HG03196 (cell line): ENCODE measurements around the gene GPR34.

ENCODE experiments used
- ATAC-seq: cut with Tn5 transposase; IDR thresholded peaks from one replicate; pipeline ENCODE4 v1.9.1; 2021; ENCODE audit not compliant: unreplicated experiment

Gene GPR34

GRCh38 chrX:41732260-41732659 lies 43.5 kb downstream of the GPR34 start:
- ATAC-seq, result no peak

- ATAC-seq, result peak; percentile 98
Measured at GRCh38 chrX:41733939-41734338, 45.2 kb downstream of the GPR34 start.

GRCh38 chrX:41734530-41734929 lies 45.8 kb downstream of the GPR34 start:
- no peak for ATAC-seq

GRCh38 chrX:41737065-41737464 lies 48.3 kb downstream of the GPR34 start:
- ATAC-seq, result no peak

- no peak for ATAC-seq
Measured at GRCh38 chrX:41739871-41740270, 51.1 kb downstream of the GPR34 start.
